LHCN-M2 (cell line): Measurements from ENCODE around the gene PTCD2. TPM values are rescaled to one million over a fixed set of nuclear protein-coding genes. Genes with fewer than 3 reads are reported as not detected.

ENCODE experiments used
- DNase-seq: peaks from one replicate; pipeline ENCODE4 v3.0.0-alpha.2; 2012; ENCODE audit warnings: low read depth
- total RNA-seq: library from RNA; depleted of rRNA; stranded (reverse); fragments of >200 nt; gene quantifications from 2 replicates; pipeline ENCODE4 v1.2.3, GENCODE V29; 2014; rRNA removed

PTCD2 gene
- total RNA-seq, 1 experiment from 2014 or later: 25.3 TPM

GRCh38 chr5:72415616-72416325 is 95.6 kb downstream of the PTCD2 start:
- no peak for DNase-seq

GRCh38 chr5:72417333-72418062 is 97.3 kb downstream of the PTCD2 start:
- DNase-seq: no peak

Other genes with a start within 250 kb of the PTCD2 start
- gene MAP1B, start 212.9 kb upstream of the PTCD2 start, total RNA-seq: 66.9 and 197 TPM in 2 replicates
- gene MRPS27, start 133 bp upstream of the PTCD2 start, total RNA-seq: 87.1 and 91.1 TPM in 2 replicates
- 0.23 TPM in 1 of 2 replicates, not detected in the other for gene ZNF366, start 187.0 kb downstream of the PTCD2 start, total RNA-seq